Endothelial cell of umbilical vein (primary cell): ENCODE measurements around the gene AVPR2. TPM values are rescaled to one million over a fixed set of nuclear protein-coding genes. Genes with fewer than 3 reads are reported as not detected.

Experiments
- BruUV-seq: library from RNA; stranded (reverse); fragments of 400-500 nt; replicated peaks from 2 replicates; lab custom pipeline; 2021; lab: Mats Ljungman, UMichigan
- CTCF ChIA-PET: fragments of 300-600, 350-600 bp; sonication (Branson Sonifier 250); formaldehyde crosslinking; loops from one replicate; lab custom pipeline; 2021; ENCODE audit warnings: antibody characterized with exemption, inconsistent platforms; lab: Charles Lee
- POLR2A ChIA-PET: fragments of 300-600, 350-600 bp; sonication (Branson Sonifier 250); formaldehyde crosslinking; loops from one replicate; lab custom pipeline; 2021; ENCODE audit warnings: antibody characterized with exemption, inconsistent platforms; lab: Charles Lee
- DNase-seq: peaks from one replicate; pipeline ENCODE4 v3.0.0-alpha.2; 2011; ENCODE audit warnings: low read depth, low spot score
- FAIRE-seq: peaks from 2 replicates; lab custom pipeline; 2011; peaks lifted over from hg19 to GRCh38; lab: Jason Lieb, UNC
- H2AFZ ChIP-seq: 2 replicates; pipeline ENCODE4 v1.6.0; 2012; ENCODE audit warnings: low read depth, low read length, control low read depth, inconsistent platforms
- H3K27ac ChIP-seq: 2 replicates; pipeline ENCODE4 v1.5.1; 2011; ENCODE audit warnings: low read depth, mild to moderate bottlenecking, control low read depth, low read length, moderate library complexity; ENCODE audit not compliant: insufficient read depth
- H3K27me3 ChIP-seq, 2 experiments: 2 replicates each; pipeline versions ENCODE4 v1.6.0 to v1.6.1; 2011; ENCODE audit warnings: low read length in 2 of 2, mixed read lengths in 1 of 2; ENCODE audit not compliant: control insufficient read depth in 2 of 2, insufficient read depth in 2 of 2
- H3K36me3 ChIP-seq, 2 experiments: 2 replicates in 1 of 2; 3 replicates in 1 of 2; pipeline ENCODE4 v1.5.1; 2011; ENCODE audit warnings: low read length in 2 of 2, mild to moderate bottlenecking in 1 of 2, moderate library complexity in 1 of 2; ENCODE audit not compliant: control insufficient read depth in 2 of 2, insufficient read depth in 2 of 2; ENCODE audit errors: extremely low read depth in 1 of 2
- H3K4me1 ChIP-seq: 3 replicates; pipeline ENCODE4 v1.5.1; 2011; ENCODE audit warnings: mild to moderate bottlenecking, low read length; ENCODE audit not compliant: control insufficient read depth, insufficient read depth; ENCODE audit errors: extremely low read depth
- H3K4me2 ChIP-seq: 2 replicates; pipeline ENCODE4 v1.6.1; 2011; ENCODE audit warnings: low read length, control low read depth, mixed read lengths; ENCODE audit not compliant: insufficient read depth
- H3K4me3 ChIP-seq, 3 experiments: fragments of 200-600 bp in 1 of 3; sonication (generic), shearing (Covaris generic) in 1 of 3; replicated peaks in 1 of 3; 2 replicates each; pipeline ENCODE4 v1.5.1; 2011 to 2016; ENCODE audit warnings: control low read depth in 3 of 3, low read length in 3 of 3, mild to moderate bottlenecking in 2 of 3, inconsistent platforms in 1 of 3, low read depth in 1 of 3, moderate library complexity in 1 of 3; ENCODE audit not compliant: insufficient read depth in 1 of 3
- H3K79me2 ChIP-seq: 2 replicates; pipeline ENCODE4 v1.6.0; 2012; ENCODE audit warnings: low read length, inconsistent platforms; ENCODE audit not compliant: control insufficient read depth, insufficient read depth
- H3K9ac ChIP-seq: replicated peaks from 2 replicates; pipeline ENCODE3; 2011; ENCODE audit warnings: low read length, control low read depth; ENCODE audit not compliant: insufficient read depth; ENCODE audit errors: extremely low read depth
- H3K9me1 ChIP-seq: replicated peaks from 3 replicates; pipeline ENCODE4 v1.6.0; 2011; ENCODE audit warnings: mild to moderate bottlenecking, low read length; ENCODE audit not compliant: control insufficient read depth, insufficient read depth; ENCODE audit errors: extremely low read depth
- H3K9me3 ChIP-seq: replicated peaks from 2 replicates; pipeline ENCODE4 v1.5.1; 2012; ENCODE audit warnings: low read length, inconsistent platforms; ENCODE audit not compliant: control insufficient read depth, insufficient read depth
- H4K20me1 ChIP-seq: replicated peaks from 2 replicates; pipeline ENCODE3; 2011; ENCODE audit warnings: mild to moderate bottlenecking, low read length; ENCODE audit not compliant: control insufficient read depth, insufficient read depth; ENCODE audit errors: extremely low read depth
- EZH2 ChIP-seq: IDR thresholded peaks from 2 replicates; pipeline ENCODE4 v1.6.1; 2012; ENCODE audit warnings: borderline replicate concordance, low read depth, mild to moderate bottlenecking, moderate library complexity, low read length, inconsistent platforms; ENCODE audit not compliant: severe bottlenecking
- FOS ChIP-seq: IDR thresholded peaks from 2 replicates; pipeline ENCODE4 v1.6.1; 2011; ENCODE audit warnings: mild to moderate bottlenecking, low read length, moderate library complexity, borderline replicate concordance; ENCODE audit not compliant: insufficient read depth
- GATA2 ChIP-seq: IDR thresholded peaks from 2 replicates; pipeline ENCODE4 v1.7.0; 2011; ENCODE audit warnings: low read depth, mild to moderate bottlenecking, moderate library complexity, mixed read lengths, low read length; ENCODE audit not compliant: insufficient read length, insufficient read depth
- JUN ChIP-seq: IDR thresholded peaks from 2 replicates; pipeline ENCODE4 v1.6.1; 2011; ENCODE audit warnings: borderline replicate concordance, low read depth; ENCODE audit not compliant: insufficient read length, insufficient read depth
- MYC ChIP-seq: IDR thresholded peaks from one replicate; pipeline ENCODE4 v1.6.1; 2011; ENCODE audit warnings: mild to moderate bottlenecking, low read depth, low read length
- POLR2A ChIP-seq: IDR thresholded peaks from 2 replicates; pipeline ENCODE4 v1.6.1; 2012; ENCODE audit warnings: low read depth, mild to moderate bottlenecking, control low read depth, low read length
- POLR2AphosphoS5 ChIP-seq: IDR thresholded peaks from 2 replicates; pipeline ENCODE4 v1.6.1; 2012; ENCODE audit warnings: low read depth, mild to moderate bottlenecking, control low read depth, low read length, moderate library complexity; ENCODE audit not compliant: insufficient read depth
- dilution Hi-C: fragments of 300-500 bp; cut with MboI; formaldehyde crosslinking; loops from one replicate; pipeline ENCODE4 v1.15.0; 2019; ENCODE audit warnings: low sequenced_read_pairs; ENCODE audit not compliant: extremely low pct_ligation_motif_present
- intact Hi-C: fragments of 100-400 bp; cut with micrococcal nuclease; formaldehyde crosslinking; loops from one replicate; pipeline ENCODE4 v1.10.0; 2022
- polyA plus RNA-seq, 4 experiments: library from polyadenylated mRNA; depleted of rRNA in 3 of 4; stranded (reverse) in 3 of 4; unstranded in 1 of 4; fragments of >200 nt; gene quantifications; 2 replicates each; pipeline versions ENCODE4 v1.2.1 to v1.2.3, GENCODE V29; 2011 to 2012; ENCODE audit warnings: missing spikeins in 1 of 4
- total RNA-seq: library from RNA; stranded (reverse); gene quantifications from 2 replicates; pipeline ENCODE4 v1.2.3, GENCODE V29; 2021
- TF ChIP-seq, protein P1 (sequence below), 2 donors: IDR thresholded peaks; 1 replicate in 1 of 2; 2 replicates in 1 of 2; pipeline ENCODE4 v1.5.1; 2011; ENCODE audit warnings: low read length in 2 of 2, mild to moderate bottlenecking in 2 of 2, moderate library complexity in 2 of 2, control low read depth in 1 of 2, inconsistent platforms in 1 of 2, low read depth in 1 of 2; ENCODE audit not compliant: insufficient read depth in 1 of 2; ENCODE audit errors: extremely low read depth in 1 of 2
- TF ChIP-seq, protein P2 (sequence below): IDR thresholded peaks from 2 replicates; pipeline ENCODE4 v1.6.1; 2011; ENCODE audit not compliant: insufficient read depth, insufficient read length

AVPR2 gene
- total and polyA plus RNA-seq, 2 donors (not counting 3 experiments of a cell fraction or from before 2014, with no cell fraction given): not detected

DNA sequence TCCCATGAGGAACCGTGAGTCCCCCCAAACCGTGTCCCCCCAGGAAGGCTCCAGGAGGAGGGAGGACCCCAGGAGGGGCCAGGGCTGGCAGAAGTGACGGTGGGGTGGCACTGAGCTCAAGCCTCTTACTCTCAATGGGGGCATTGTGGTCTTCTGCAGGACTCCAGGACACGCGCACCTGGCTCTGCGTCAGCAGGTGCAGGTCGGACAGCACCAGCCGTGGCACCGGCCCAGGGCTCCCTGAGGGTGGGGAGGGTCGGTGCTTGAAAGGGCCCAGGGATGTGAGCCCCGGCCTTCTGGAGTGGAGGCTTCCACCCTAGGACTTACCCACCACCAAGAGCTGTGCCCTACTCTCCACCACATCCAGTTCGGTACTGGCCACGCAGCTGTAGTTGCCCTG lies 36.8 kb upstream of the AVPR2 start:
- TF ChIP-seq POLR2A: no peak
- no peak for TF ChIP-seq JUN
- TF ChIP-seq, protein P1, sequence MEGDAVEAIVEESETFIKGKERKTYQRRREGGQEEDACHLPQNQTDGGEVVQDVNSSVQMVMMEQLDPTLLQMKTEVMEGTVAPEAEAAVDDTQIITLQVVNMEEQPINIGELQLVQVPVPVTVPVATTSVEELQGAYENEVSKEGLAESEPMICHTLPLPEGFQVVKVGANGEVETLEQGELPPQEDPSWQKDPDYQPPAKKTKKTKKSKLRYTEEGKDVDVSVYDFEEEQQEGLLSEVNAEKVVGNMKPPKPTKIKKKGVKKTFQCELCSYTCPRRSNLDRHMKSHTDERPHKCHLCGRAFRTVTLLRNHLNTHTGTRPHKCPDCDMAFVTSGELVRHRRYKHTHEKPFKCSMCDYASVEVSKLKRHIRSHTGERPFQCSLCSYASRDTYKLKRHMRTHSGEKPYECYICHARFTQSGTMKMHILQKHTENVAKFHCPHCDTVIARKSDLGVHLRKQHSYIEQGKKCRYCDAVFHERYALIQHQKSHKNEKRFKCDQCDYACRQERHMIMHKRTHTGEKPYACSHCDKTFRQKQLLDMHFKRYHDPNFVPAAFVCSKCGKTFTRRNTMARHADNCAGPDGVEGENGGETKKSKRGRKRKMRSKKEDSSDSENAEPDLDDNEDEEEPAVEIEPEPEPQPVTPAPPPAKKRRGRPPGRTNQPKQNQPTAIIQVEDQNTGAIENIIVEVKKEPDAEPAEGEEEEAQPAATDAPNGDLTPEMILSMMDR (IDR thresholded peaks at IDR 0.05; ENCODE audit: extremely low read depth in 1 of 2, insufficient read depth in 1 of 2, low read depth in 1 of 2, low read length in 2 of 2): no peak
- TF ChIP-seq GATA2: no peak
- no peak for TF ChIP-seq MYC
- no peak for TF ChIP-seq POLR2AphosphoS5
- TF ChIP-seq, protein P2, sequence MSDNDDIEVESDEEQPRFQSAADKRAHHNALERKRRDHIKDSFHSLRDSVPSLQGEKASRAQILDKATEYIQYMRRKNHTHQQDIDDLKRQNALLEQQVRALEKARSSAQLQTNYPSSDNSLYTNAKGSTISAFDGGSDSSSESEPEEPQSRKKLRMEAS: no peak
- no peak for TF ChIP-seq FOS
- TF ChIP-seq EZH2: no peak
- DNase-seq (no peak), FAIRE-seq (no peak)
- no TSS peak for BruUV-seq
- Histone ChIP-seq H3K9ac (no peak overlapping the region), H3K4me3 (no peak overlapping the region), H3K79me2 (no peaks in the 10 kb centered on the region), H3K27me3 (no peaks in the 10 kb centered on the region), H2AFZ (no peak overlapping the region), H3K9me3 (no peaks in the 10 kb centered on the region), H3K9me1 (no peaks in the 10 kb centered on the region), H4K20me1 (no peaks in the 10 kb centered on the region), H3K4me1 (no peaks in the 10 kb centered on the region), H3K4me2 (no peak overlapping the region), H3K27ac (no peak overlapping the region), H3K36me3 (no peaks in the 10 kb centered on the region)
- dilution Hi-C loops: no loop called here
- intact Hi-C loops: no loop called here
- ChIA-PET POLR2A (no interaction called here), CTCF (no interaction called here)
